Measurements from ENCODE around the gene SEPTIN5.

Gene SEPTIN5

GRCh38 chr22:19701420-19702145 lies 12.7 kb upstream of the SEPTIN5 start:
- no peak for TF ChIP-seq CTCF (IDR thresholded peaks at IDR 0.05; ENCODE audit: insufficient read depth, low read length, poor library complexity, severe bottlenecking)
- no peak for TF ChIP-seq EZH2phosphoT487 (conservative IDR thresholded peaks at IDR 0.05; ENCODE audit: low read length)
- Histone ChIP-seq H3K9me2 (replicated peaks; ENCODE audit: insufficient read depth, low read length) (no peaks in the 10 kb centered on the region), H3K4me2 (ENCODE audit: low read depth, low read length, poor library complexity, severe bottlenecking) (no peak overlapping the region), H3K9ac (ENCODE audit: low read length) (no peak overlapping the region), H3F3A (ENCODE audit: insufficient read depth) (no peaks in the 10 kb centered on the region), H2AFZ (ENCODE audit: low read depth, low read length, severe bottlenecking) (no peak overlapping the region), H4K20me1 (ENCODE audit: low read depth, low read length) (no peaks in the 10 kb centered on the region), H3K27ac (ENCODE audit: low read depth, low read length) (no peak overlapping the region), H3K36me3 (ENCODE audit: low read length) (no peaks in the 10 kb centered on the region), H3K79me2 (ENCODE audit: insufficient read depth, low read length) (no peaks in the 10 kb centered on the region), H3K27me3 (ENCODE audit: low read length) (no peaks in the 10 kb centered on the region), H3K9me3 (ENCODE audit: insufficient read depth, low read length) (no peaks in the 10 kb centered on the region), H3K4me3 (ENCODE audit: insufficient read depth, low read length, poor library complexity, severe bottlenecking) (no peak overlapping the region)

GRCh38 chr22:19703869-19704268 lies 10.4 kb upstream of the SEPTIN5 start:
- Histone ChIP-seq H3K79me2 (ENCODE audit: insufficient read depth, low read length) (no peaks in the 10 kb centered on the region), H2AFZ (ENCODE audit: low read depth, low read length, severe bottlenecking) (no peak overlapping the region), H3K4me3 (ENCODE audit: insufficient read depth, low read length, poor library complexity, severe bottlenecking) (no peak overlapping the region), H3K36me3 (ENCODE audit: low read length) (no peaks in the 10 kb centered on the region), H3K27me3 (ENCODE audit: low read length) (no peaks in the 10 kb centered on the region), H3K9ac (ENCODE audit: low read length) (no peak overlapping the region), H3K27ac (ENCODE audit: low read depth, low read length) (no peak overlapping the region), H3K9me3 (ENCODE audit: insufficient read depth, low read length) (no peaks in the 10 kb centered on the region), H3K4me2 (ENCODE audit: low read depth, low read length, poor library complexity, severe bottlenecking) (no peak overlapping the region), H3K9me2 (replicated peaks; ENCODE audit: insufficient read depth, low read length) (no peaks in the 10 kb centered on the region), H3F3A (ENCODE audit: insufficient read depth) (no peaks in the 10 kb centered on the region), H4K20me1 (ENCODE audit: low read depth, low read length) (no peaks in the 10 kb centered on the region)
- no peak for TF ChIP-seq EZH2phosphoT487 (conservative IDR thresholded peaks at IDR 0.05; ENCODE audit: low read length)
- TF ChIP-seq CTCF (IDR thresholded peaks at IDR 0.05; ENCODE audit: insufficient read depth, low read length, poor library complexity, severe bottlenecking) = no peak

GRCh38 chr22:19704355-19705015 lies 9.8 kb upstream of the SEPTIN5 start:
- H3K9me2 ChIP-seq (replicated peaks; ENCODE audit: insufficient read depth, low read length) = no peaks in the 10 kb centered on the region
- H3K9ac ChIP-seq (ENCODE audit: low read length) = no peak overlapping the region
- H4K20me1 ChIP-seq (ENCODE audit: low read depth, low read length) = no peaks in the 10 kb centered on the region
- no peaks in the 10 kb centered on the region for H3F3A ChIP-seq (ENCODE audit: insufficient read depth)
- H3K4me2 ChIP-seq (ENCODE audit: low read depth, low read length, poor library complexity, severe bottlenecking) = no peak overlapping the region
- H3K36me3 ChIP-seq (ENCODE audit: low read length) = no peaks in the 10 kb centered on the region
- H3K27me3 ChIP-seq (ENCODE audit: low read length) = no peaks in the 10 kb centered on the region
- no peaks in the 10 kb centered on the region for H3K9me3 ChIP-seq (ENCODE audit: insufficient read depth, low read length)
- H3K27ac ChIP-seq (ENCODE audit: low read depth, low read length) = no peak overlapping the region
- no peak overlapping the region for H2AFZ ChIP-seq (ENCODE audit: low read depth, low read length, severe bottlenecking)
- no peak overlapping the region for H3K4me3 ChIP-seq (ENCODE audit: insufficient read depth, low read length, poor library complexity, severe bottlenecking)
- no peaks in the 10 kb centered on the region for H3K79me2 ChIP-seq (ENCODE audit: insufficient read depth, low read length)
- TF ChIP-seq EZH2phosphoT487 (conservative IDR thresholded peaks at IDR 0.05; ENCODE audit: low read length) = no peak
- no peak for TF ChIP-seq CTCF (IDR thresholded peaks at IDR 0.05; ENCODE audit: insufficient read depth, low read length, poor library complexity, severe bottlenecking)

All from SU-DHL-6 (cell line).